ENCODE measurements around the gene KCNK3.

Gene KCNK3

DNA sequence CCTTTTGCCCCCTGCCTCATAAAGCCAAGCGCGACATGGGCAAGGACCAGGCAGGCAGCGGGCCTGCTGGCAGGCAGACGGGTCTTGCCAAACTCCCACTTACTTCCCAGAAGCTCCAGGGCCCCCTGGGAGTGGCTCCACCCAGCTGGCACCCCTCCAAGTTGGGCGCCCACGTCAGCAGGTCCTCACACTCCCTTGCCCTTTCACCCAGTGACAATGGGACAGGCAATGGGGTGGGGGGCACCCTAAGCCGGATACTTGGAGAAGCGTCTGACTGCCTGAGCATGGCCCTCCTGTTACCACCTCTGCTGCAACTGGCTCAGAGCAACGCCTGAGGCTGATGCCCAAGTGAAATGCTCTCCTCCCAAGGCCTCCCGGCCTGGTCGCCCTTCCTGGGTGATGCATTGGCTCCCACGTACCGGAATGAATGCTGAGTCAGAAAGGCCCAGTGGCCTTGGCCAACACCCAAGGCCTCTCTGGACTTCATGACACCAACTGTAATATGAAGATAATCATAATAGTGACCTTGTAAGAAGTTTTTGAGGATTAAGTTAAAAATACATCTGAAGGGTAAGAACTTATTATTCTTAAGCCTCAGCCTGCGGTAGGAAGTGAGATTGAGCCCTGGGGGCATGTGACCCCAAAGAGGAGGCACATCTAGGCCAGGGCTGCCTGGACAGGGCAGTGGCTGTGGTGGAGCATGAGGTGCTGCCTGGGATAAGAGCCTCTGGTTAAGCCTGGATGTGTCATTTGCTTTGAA, 31.6 kb downstream of the KCNK3 start:
- TF ChIP-seq, protein P1, sequence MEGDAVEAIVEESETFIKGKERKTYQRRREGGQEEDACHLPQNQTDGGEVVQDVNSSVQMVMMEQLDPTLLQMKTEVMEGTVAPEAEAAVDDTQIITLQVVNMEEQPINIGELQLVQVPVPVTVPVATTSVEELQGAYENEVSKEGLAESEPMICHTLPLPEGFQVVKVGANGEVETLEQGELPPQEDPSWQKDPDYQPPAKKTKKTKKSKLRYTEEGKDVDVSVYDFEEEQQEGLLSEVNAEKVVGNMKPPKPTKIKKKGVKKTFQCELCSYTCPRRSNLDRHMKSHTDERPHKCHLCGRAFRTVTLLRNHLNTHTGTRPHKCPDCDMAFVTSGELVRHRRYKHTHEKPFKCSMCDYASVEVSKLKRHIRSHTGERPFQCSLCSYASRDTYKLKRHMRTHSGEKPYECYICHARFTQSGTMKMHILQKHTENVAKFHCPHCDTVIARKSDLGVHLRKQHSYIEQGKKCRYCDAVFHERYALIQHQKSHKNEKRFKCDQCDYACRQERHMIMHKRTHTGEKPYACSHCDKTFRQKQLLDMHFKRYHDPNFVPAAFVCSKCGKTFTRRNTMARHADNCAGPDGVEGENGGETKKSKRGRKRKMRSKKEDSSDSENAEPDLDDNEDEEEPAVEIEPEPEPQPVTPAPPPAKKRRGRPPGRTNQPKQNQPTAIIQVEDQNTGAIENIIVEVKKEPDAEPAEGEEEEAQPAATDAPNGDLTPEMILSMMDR (conservative IDR thresholded peaks at IDR 0.05; ENCODE audit: low read depth, low read length): no peak
- no peak overlapping the region for H3K4me3 ChIP-seq (ENCODE audit: low read length)
- peak; percentile 76 for DNase-seq (ENCODE audit: low read depth)

DNA sequence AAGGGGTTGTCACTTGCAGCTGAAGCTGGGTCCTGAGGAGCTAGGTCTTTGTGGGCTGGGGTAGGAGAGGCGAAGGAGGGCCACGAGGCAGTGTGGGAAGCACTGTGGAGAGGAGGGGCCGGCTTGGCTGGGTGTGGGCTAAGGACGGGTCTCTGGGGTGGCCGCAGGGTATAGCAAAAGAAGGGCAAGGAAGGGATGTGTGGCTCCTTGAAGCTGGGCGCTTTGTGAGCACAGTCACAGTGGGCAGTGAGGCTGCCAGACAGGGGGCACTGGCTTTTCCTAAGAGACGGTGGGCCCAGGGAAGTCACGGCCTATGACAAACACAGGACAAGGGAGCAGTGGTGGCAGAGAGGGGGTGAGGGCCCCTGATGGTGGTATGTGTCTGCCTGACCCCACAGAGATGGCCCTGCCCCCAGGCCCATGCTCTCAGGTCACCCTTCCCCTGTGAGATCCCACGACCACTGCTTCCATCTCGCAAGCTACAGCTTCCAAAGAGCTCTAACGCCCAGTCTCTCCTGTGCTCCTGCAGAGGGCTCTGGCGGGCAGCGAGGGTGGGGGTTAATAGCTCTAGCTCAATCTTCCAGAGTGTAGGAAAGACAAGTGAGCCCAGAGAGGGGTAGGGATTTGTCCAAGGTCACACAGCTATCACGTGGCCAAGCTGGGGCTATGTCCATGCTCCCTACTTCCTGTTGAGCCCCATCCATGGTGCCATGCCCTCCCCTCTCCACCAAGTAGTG, 32.4 kb downstream of the KCNK3 start:
- H3K4me3 ChIP-seq (ENCODE audit: low read length): no peak overlapping the region
- TF ChIP-seq, protein P1 (conservative IDR thresholded peaks at IDR 0.05; ENCODE audit: low read depth, low read length): no peak
- no peak for DNase-seq (ENCODE audit: low read depth)

DNA sequence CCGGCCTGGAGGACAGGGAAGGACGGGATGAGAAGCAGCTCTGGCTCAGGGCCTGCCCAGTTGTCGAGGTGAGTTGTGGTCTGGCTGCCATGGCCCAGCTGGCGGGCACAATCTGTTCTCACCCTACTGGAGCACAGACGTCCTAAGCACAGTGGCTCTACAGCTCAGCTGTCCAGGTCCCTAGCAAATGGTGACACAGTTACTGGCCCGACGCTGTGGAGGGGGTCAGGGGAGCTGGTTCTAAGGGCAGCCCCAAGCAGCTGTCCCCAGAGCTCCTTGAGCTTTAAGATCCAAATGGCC, 32.9 kb downstream of the KCNK3 start:
- DNase-seq (ENCODE audit: low read depth): no peak
- H3K4me3 ChIP-seq (ENCODE audit: low read length): no peak overlapping the region
- TF ChIP-seq, protein P1 (conservative IDR thresholded peaks at IDR 0.05; ENCODE audit: low read depth, low read length): no peak

DNA sequence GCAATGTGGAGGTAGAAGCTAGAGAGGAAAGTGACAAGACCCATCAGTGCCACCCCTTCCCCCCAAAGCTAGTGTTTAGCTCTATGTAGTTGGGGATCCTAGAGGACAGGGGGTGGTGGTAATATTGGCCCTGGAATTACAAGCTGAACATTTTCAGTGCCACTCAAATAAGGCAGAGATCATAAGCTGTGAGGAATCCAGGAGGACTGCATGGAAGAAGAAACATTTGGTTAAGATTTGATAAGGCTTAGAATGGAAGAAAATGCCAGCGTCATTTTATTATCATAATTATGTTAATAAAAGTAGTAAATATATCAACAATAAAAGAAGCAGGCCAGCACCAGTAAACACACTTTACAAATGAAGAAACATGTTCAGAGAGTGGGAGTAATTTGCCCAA, 33.7 kb downstream of the KCNK3 start:
- H3K4me3 ChIP-seq (ENCODE audit: low read length): no peak overlapping the region
- DNase-seq (ENCODE audit: low read depth): no peak
- TF ChIP-seq, protein P1 (conservative IDR thresholded peaks at IDR 0.05; ENCODE audit: low read depth, low read length): no peak

DNA sequence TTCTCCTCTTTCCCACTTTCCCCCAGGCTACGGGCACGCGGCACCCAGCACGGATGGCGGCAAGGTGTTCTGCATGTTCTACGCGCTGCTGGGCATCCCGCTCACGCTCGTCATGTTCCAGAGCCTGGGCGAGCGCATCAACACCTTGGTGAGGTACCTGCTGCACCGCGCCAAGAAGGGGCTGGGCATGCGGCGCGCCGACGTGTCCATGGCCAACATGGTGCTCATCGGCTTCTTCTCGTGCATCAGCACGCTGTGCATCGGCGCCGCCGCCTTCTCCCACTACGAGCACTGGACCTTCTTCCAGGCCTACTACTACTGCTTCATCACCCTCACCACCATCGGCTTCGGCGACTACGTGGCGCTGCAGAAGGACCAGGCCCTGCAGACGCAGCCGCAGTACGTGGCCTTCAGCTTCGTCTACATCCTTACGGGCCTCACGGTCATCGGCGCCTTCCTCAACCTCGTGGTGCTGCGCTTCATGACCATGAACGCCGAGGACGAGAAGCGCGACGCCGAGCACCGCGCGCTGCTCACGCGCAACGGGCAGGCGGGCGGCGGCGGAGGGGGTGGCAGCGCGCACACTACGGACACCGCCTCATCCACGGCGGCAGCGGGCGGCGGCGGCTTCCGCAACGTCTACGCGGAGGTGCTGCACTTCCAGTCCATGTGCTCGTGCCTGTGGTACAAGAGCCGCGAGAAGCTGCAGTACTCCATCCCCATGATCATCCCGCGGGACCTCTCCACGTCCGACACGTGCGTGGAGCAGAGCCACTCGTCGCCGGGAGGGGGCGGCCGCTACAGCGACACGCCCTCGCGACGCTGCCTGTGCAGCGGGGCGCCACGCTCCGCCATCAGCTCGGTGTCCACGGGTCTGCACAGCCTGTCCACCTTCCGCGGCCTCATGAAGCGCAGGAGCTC, 35.4 kb downstream of the KCNK3 start:
- H3K4me3 ChIP-seq (ENCODE audit: low read length): no peak overlapping the region
- no peak for DNase-seq (ENCODE audit: low read depth)

DNA sequence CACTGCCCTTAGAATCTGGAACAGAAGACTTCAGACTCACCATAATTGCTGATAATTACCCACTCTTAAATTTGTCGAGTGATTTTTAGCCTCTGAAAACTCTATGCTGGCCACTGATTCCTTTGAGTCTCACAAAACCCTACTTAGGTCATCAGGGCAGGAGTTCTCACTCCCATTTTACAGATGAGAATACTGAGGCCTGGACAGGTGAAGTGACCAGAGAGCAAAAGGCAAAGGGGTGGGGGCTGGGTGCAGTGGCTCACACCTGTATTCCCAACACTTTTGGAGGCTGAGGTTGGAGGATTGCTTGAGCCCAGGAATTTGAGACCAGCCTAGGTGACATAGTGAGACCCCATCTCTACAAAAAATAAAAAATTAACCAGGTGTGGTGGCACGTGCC, 36.8 kb downstream of the KCNK3 start:
- no peak for DNase-seq (ENCODE audit: low read depth)
- no peak overlapping the region for H3K4me3 ChIP-seq (ENCODE audit: low read length)
- TF ChIP-seq, protein P1 (conservative IDR thresholded peaks at IDR 0.05; ENCODE audit: low read depth, low read length): no peak

More for the DNA sequence above, 35.4 kb downstream of the KCNK3 start:
- TF ChIP-seq, protein P1 (conservative IDR thresholded peaks at IDR 0.05; ENCODE audit: low read depth, low read length): peak; percentile 42
